ENCODE data around the gene XBP1.
"Not testable (repeated sequence)": the region's sequence is repeated elsewhere in the genome, so short reads cannot be mapped to it uniquely, and the experiment has no call there.

Gene XBP1

DNA sequence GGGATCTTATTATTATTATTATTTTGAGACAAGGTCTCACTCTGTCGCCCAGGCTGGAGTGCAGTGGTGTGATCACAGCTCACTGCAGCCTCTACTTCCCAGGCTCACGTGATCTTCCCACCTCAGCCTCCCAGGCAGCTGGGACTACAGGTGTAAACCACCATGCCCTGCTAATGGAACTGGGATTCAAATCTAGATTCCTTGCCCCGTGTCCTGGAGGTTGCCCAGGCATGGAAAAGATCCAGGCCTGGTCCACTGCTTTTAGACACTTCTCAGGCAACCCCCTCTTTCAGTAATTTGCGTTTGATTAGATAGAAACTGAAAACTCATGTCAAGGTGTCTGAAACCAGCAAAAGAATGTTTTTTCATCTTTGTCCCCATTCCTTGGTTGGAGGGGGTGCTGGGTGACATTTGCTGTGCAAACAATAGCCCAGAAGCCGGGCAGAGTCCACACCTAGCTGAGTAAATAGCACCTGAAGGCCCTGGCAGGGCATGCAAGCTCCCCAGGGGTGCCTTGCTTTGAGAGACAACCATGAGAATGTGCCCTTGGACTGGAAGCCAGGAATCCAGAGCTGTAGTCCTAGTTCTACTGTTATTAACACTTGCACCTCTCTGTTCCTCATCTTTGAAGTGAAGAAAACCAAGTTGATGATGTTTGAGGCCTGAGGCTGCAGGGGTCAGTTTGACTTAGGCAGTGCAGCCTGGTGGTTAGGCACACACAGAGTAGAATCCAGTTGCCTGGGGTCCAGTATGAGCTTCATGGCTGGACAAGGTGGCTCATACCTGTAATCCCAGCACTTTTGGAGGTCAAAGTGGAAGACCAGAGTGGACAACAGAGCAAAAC lies 19.1 kb upstream of the XBP1 start:
- in situ Hi-C loops (cut with MboI; ENCODE audit: low sequenced_read_pairs): loop anchor here (10.0 kb wide), 1 partner anchor 225 kb away; no protein-coding TSS in a partner anchor

GRCh38 chr22:28817919-28818859 lies 17.8 kb upstream of the XBP1 start:
- in situ Hi-C loops (cut with MboI; ENCODE audit: low sequenced_read_pairs): loop anchor here (10.0 kb wide), 1 partner anchor 223 kb away; no protein-coding TSS in a partner anchor

DNA sequence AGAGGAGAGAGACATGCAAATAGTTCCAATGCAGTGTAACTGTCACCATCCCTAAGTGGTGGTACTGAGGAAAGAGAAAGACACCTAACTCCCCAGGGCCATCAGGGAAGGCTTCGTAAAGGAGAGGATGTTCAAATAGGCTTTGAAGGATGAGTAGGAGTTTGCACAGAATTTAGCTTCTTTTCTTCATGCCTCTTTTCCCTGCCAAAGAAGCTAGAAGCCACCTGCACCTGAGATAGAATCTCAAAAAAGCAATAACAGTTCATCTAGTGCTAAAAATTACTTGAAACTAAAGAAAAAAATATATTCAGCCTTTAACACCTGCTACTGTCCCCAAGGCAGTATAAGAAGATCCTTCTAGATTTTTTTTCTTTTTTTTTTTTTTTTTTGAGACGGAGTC lies 16.7 kb upstream of the XBP1 start:
- in situ Hi-C loops (cut with MboI; ENCODE audit: low sequenced_read_pairs): loop anchor here (10.0 kb wide), 1 partner anchor 222 kb away; no protein-coding TSS in a partner anchor

GRCh38 chr22:28815729-28816128 lies 15.4 kb upstream of the XBP1 start:
- in situ Hi-C loops (cut with MboI; ENCODE audit: low sequenced_read_pairs): loop anchor here (10.0 kb wide), 1 partner anchor 221 kb away; no protein-coding TSS in a partner anchor

DNA sequence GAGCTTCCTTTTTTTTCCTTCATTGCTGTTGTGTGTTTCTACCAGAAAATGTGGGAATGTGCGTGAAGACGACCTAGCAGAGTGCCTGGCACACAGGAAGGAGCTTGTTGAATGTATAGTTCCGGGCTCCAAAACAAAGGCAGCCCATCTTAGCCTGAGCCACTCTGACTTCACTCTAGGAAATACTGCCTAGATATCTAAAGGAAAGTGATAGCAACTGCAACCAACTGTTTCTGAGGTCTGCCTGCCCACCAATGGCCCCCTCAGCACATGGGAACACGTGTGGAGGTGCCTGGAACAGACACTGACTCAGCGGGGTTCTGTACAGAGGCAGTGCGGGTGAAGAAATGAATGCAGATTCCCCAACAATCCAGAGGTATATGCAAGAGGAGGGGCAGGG lies 14.7 kb upstream of the XBP1 start:
- in situ Hi-C loops (cut with MboI; ENCODE audit: low sequenced_read_pairs): loop anchor here (10.0 kb wide), 1 partner anchor 220 kb away; no protein-coding TSS in a partner anchor

GRCh38 chr22:28813772-28814518 lies 13.6 kb upstream of the XBP1 start:
- in situ Hi-C loops (cut with MboI; ENCODE audit: low sequenced_read_pairs): loop anchor here (10.0 kb wide), 1 partner anchor 219 kb away; no protein-coding TSS in a partner anchor

- in situ Hi-C loops (cut with MboI; ENCODE audit: low sequenced_read_pairs): loop anchor here (10.0 kb wide), 1 partner anchor 218 kb away; no protein-coding TSS in a partner anchor
These were observed 12.1 kb upstream of the XBP1 start for GRCh38 chr22:28812516-28812915.

DNA sequence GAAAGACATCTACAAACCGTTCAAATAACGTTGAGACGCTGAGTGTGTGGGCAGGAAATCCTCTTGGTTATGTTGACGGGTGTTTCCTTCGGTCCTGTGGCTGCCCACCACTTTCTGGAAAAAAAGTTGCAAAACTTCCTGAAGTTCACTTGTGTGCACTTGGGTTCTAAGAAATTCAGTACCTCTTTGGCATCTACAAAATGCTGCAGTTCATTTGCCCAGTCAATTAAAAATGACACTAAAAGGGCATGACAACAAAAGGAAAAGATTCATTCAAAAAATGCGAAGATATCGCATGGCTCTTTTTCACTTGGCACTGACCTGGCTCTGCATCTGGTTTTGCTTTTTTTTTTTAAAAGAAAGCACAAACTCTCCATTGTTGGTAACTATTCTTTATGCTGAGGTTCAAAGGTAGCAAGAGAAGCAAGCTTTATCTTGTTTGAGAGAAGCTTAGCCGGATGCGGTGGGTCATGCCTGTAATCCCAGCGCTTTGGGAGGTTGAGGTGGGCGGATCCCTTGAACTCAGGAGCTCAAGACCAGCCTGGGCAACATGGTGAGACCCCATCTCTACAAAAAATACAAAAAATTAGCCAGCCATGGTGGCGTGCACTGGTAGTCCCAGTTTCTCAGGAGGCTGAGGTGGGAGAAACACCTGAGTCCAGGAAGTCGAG lies 10.6 kb upstream of the XBP1 start:
- in situ Hi-C loops (cut with MboI; ENCODE audit: low sequenced_read_pairs): loop anchor here (10.0 kb wide), 1 partner anchor 216 kb away; no protein-coding TSS in a partner anchor

DNA sequence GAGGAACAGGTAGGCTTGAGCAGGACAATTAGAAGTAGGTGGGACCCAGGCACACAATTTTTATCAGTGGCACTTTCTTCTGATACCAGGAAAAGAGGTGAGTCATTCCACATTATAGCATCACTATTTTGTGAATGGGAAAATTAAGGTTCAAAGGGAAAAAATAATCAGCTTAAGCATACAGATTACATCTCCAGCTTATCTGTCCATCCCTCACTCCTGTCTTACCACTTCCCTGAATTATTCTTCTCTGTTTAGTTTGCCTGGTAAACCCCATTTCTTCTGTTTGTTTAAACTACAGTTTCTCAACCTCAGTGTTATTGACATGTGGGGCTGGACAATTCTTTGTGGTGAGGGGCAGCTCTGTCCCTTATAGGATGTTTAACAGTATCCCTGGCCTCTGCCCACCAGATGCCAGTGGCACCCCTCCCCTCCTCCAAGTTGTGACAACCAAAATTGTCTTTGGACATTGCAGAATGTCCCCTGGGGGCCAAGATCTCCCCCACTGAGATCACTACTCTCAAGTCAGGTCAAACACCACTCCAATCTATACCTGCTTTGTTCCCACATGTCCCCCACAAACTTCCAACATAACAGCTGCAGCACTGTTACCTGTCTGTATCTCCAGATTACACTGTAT lies 8.5 kb upstream of the XBP1 start:
- in situ Hi-C loops (cut with MboI; ENCODE audit: low sequenced_read_pairs): no loop called here

DNA sequence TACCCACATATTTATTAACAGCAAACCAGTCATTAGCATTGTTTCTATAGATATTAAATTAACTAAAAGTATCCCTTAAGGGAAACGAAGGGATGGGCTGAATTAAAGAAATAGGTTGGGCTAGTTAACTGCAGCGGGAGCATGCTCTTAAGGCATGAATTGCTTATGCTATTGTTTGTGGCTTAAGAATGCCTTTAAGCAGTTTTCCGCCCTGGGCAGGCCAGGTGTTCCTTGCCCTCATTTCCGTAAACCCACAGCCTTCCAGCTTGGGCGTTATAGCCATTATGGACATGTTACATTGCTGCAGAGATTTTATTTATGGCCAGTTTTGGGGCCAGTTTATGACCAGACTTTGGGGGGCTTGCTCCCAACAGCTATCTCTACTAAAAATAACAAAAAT lies 5.1 kb upstream of the XBP1 start:
- in situ Hi-C loops (cut with MboI; ENCODE audit: low sequenced_read_pairs): not testable (repeated sequence)

DNA sequence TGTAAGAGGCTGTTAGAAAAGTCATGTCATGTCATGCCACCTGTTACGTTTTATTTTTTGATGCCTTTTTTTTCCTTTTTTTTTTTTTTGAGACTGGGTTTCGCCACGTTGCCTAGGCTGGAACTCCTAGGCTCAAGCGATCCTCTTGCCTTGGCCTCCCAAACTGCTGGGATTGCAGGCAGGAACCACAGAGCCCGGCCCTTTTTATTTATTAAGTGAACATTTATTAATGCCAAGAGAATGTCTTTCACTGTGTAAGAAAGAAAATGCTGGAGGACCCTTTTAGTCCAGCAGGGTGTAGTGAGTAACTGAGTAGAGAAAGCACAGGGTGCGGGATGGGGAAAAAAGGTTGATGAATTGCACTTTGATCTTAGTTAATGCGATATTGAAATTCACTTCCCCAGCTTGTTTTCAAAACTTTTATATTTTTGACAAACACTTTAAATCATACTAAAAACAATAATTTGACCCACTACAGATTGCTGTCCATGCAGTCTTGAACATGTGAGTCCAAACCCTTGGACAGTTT lies 2.3 kb upstream of the XBP1 start:
- in situ Hi-C loops (cut with MboI; ENCODE audit: low sequenced_read_pairs): no loop called here

DNA sequence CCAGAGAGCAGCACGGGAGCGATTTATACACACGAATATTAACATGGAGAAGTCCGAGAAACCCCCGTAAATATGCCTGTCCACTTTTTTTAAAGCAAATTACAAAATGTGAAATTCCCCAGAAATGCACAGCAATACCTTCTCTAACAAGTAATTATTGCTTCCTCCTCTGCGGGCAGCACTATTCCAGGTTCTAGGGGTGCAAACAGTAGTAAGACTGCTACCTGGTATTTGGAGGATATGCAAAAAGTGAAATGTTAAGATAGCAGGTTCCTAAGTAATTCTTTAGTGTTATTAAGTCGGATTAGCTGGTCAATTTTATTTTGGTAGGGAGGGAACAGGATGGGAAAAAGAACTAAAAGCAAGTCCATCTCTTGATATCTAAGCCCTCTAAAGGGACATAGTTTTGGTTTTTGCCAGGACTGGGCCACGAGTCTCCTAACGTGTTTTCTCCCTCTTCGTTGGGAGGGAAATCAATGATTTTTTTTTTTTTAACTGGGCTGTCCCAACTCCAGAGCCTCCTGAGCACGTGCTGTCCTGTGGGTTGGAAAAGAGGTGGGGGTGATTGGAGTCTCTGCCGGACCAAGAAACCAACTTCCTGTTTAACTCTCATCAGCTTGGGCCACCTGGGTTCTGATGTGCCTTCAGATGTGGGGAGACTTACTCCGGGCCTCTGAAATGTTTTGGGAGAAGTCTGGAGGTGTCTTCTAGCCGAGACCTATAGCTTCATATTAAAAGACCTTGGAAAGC lies 1.7 kb upstream of the XBP1 start:
- in situ Hi-C loops (cut with MboI; ENCODE audit: low sequenced_read_pairs): no loop called here

GRCh38 chr22:28799606-28800307 lies 612 bp downstream of the XBP1 start:
- in situ Hi-C loops (cut with MboI; ENCODE audit: low sequenced_read_pairs): no loop called here

GRCh38 chr22:28798810-28799605 lies 1.4 kb downstream of the XBP1 start:
- in situ Hi-C loops (cut with MboI; ENCODE audit: low sequenced_read_pairs): no loop called here

DNA sequence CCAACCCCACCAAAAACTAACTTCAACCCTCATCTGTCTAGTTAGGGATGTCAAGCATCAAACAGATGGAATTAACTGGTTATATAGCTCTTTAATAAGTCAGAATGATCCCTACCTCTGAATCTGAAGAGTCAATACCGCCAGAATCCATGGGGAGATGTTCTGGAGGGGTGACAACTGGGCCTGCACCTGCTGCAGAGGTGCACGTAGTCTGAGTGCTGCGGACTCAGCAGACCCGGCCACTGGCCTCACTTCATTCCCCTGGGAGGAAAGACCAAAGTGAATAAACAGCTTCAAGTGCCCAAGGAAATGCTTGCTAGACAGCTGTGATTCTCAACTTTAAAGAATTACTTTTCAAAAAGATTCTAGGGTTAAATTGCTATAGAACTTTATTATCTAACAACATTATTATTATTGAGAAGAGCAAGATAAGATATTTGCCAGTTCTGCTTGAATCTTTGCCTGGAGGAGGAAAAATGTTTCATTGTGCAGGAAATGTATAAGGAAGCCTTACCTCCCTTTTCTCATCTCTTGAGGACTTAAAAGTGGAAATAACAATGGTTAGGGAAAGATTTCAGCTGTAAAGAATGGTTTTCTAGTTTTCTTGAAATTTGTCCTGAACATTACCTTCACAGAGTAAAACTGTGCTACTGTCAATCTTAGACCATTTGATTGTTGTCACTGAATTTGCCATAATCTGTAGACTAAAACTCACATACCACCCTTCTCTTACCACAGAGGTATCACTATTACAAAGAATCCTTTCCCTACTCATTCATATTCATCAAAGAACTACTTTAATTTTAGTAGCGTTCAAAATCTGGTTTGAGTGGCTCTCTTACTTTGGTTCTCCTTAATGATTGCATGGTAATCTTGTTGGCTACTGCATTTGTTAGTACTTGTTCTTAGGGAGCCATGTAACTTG lies 4.2 kb downstream of the XBP1 start:
- in situ Hi-C loops (cut with MboI; ENCODE audit: low sequenced_read_pairs): no loop called here

GRCh38 chr22:28795071-28795693 lies 5.2 kb downstream of the XBP1 start:
- in situ Hi-C loops (cut with MboI; ENCODE audit: low sequenced_read_pairs): no loop called here
